Type B pancreatic cell (in vitro differentiated cells): Measurements from ENCODE around the gene CCR9. TPM values are rescaled to one million over a fixed set of nuclear protein-coding genes. Genes with fewer than 3 reads are reported as not detected.

Source experiments
- DNase-seq: peaks from one replicate; pipeline ENCODE4 v3.0.0; 2021; ENCODE audit warnings: mixed read lengths; ENCODE audit not compliant: unreplicated experiment; ENCODE audit errors: extremely low spot score
- H3K27ac Mint-ChIP-seq: 2 replicates; pipeline ENCODE4 v1.8.0; 2021; ENCODE audit warnings: mild to moderate bottlenecking, mixed read lengths
- H3K27me3 Mint-ChIP-seq: 2 replicates; pipeline ENCODE4 v1.8.0; 2021; ENCODE audit warnings: mixed read lengths
- H3K36me3 Mint-ChIP-seq: 2 replicates; pipeline ENCODE4 v1.8.0; 2021; ENCODE audit warnings: mixed read lengths
- H3K4me1 Mint-ChIP-seq: one replicate; pipeline ENCODE4 v1.8.0; 2021; ENCODE audit warnings: mixed read lengths; ENCODE audit not compliant: unreplicated experiment
- H3K4me3 Mint-ChIP-seq: 2 replicates; pipeline ENCODE4 v1.8.0; 2021; ENCODE audit warnings: mild to moderate bottlenecking, mixed read lengths
- H3K9me3 Mint-ChIP-seq: 2 replicates; pipeline ENCODE4 v1.8.0; 2021; ENCODE audit warnings: mixed read lengths
- CTCF ChIP-seq: fragments of 200-600 bp; sonication (generic); conservative IDR thresholded peaks from 2 replicates; pipeline ENCODE4 v1.5.0; 2021; ENCODE audit warnings: antibody characterized with exemption, mild to moderate bottlenecking
- total RNA-seq: library from RNA; stranded (reverse); gene quantifications from 2 replicates; pipeline ENCODE4 v1.2.1, GENCODE V29; 2021; ENCODE audit warnings: low replicate concordance

CCR9 gene
- total RNA-seq, 1 donor from 2014 or later, result not detected

- Mint-ChIP-seq H3K9me3 (no peaks in the 10 kb centered on the region), H3K36me3 (peaks cover 20% of the 10 kb centered on the region)
These were observed 41.5 kb downstream of the CCR9 start for GRCh38 chr3:45927881-45928280.

GRCh38 chr3:45929042-45929679, 42.8 kb downstream of the CCR9 start:
- no peaks in the 10 kb centered on the region for H3K27me3 Mint-ChIP-seq
- peak; percentile 78 for TF ChIP-seq CTCF
- H3K36me3 Mint-ChIP-seq, result peaks cover 18% of the 10 kb centered on the region
- no peak for DNase-seq
- no peaks in the 10 kb centered on the region for H3K4me1 Mint-ChIP-seq
- H3K4me3 Mint-ChIP-seq, result no peak overlapping the region
- no peak overlapping the region for H3K27ac Mint-ChIP-seq
- H3K9me3 Mint-ChIP-seq, result no peaks in the 10 kb centered on the region

More at GRCh38 chr3:45927881-45928280, 41.5 kb downstream of the CCR9 start:
- no peak for DNase-seq
- Mint-ChIP-seq H3K27ac (no peak overlapping the region), H3K4me1 (no peaks in the 10 kb centered on the region), H3K27me3 (no peaks in the 10 kb centered on the region), H3K4me3 (no peak overlapping the region)
- TF ChIP-seq CTCF, result no peak

- no peak for TF ChIP-seq CTCF
- Mint-ChIP-seq H3K27me3 (no peaks in the 10 kb centered on the region), H3K9me3 (no peaks in the 10 kb centered on the region), H3K36me3 (peaks cover 31% of the 10 kb centered on the region), H3K4me1 (no peaks in the 10 kb centered on the region), H3K4me3 (no peak overlapping the region), H3K27ac (no peak overlapping the region)
- DNase-seq, result no peak
These were observed 45.2 kb downstream of the CCR9 start for GRCh38 chr3:45931496-45931895.

- no peak for TF ChIP-seq CTCF
- H3K27ac Mint-ChIP-seq, result no peak overlapping the region
- no peaks in the 10 kb centered on the region for H3K4me1 Mint-ChIP-seq
- no peak for DNase-seq
- H3K9me3 Mint-ChIP-seq, result no peaks in the 10 kb centered on the region
- no peaks in the 10 kb centered on the region for H3K27me3 Mint-ChIP-seq
- H3K36me3 Mint-ChIP-seq, result peaks cover 29% of the 10 kb centered on the region
- no peak overlapping the region for H3K4me3 Mint-ChIP-seq
These were observed 45.8 kb downstream of the CCR9 start for GRCh38 chr3:45932112-45932511.

- no peak for TF ChIP-seq CTCF
- Mint-ChIP-seq H3K9me3 (no peaks in the 10 kb centered on the region), H3K27me3 (no peaks in the 10 kb centered on the region), H3K27ac (no peak overlapping the region), H3K4me3 (no peak overlapping the region), H3K36me3 (peaks cover 20% of the 10 kb centered on the region), H3K4me1 (no peaks in the 10 kb centered on the region)
- no peak for DNase-seq
These were observed 47.2 kb downstream of the CCR9 start for GRCh38 chr3:45933591-45933990.

- Mint-ChIP-seq H3K36me3 (peaks cover 20% of the 10 kb centered on the region), H3K9me3 (no peaks in the 10 kb centered on the region), H3K27me3 (no peaks in the 10 kb centered on the region), H3K4me3 (no peak overlapping the region), H3K27ac (no peak overlapping the region), H3K4me1 (peaks cover 7% of the 10 kb centered on the region)
- no peak for TF ChIP-seq CTCF
- no peak for DNase-seq
These were observed 49.9 kb downstream of the CCR9 start for GRCh38 chr3:45936261-45936660.
